GM23338 (cell line): Measurements from ENCODE around the gene CNN2. TPM values are rescaled to one million over a fixed set of nuclear protein-coding genes. Genes with fewer than 3 reads are reported as not detected.

Source experiments
- ATAC-seq: fragments of 200-7000 bp; cut with Tn5 transposase; 3 replicates; pipeline ENCODE4 v1.9.1; 2020
- DNase-seq: peaks from one replicate; pipeline ENCODE4 v3.0.0-alpha.2; 2015; ENCODE audit warnings: low spot score
- H2AFZ ChIP-seq: fragments of 200-600 bp; sonication (generic); 2 replicates; pipeline ENCODE4 v1.8.0; 2016; ENCODE audit warnings: antibody characterized with exemption, mild to moderate bottlenecking, moderate library complexity
- H3F3A ChIP-seq: fragments of 200-600 bp; sonication (generic); replicated peaks from 2 replicates; pipeline ENCODE4 v1.8.0; 2017; ENCODE audit warnings: antibody characterized with exemption, mixed run types, low read depth
- H3K27ac ChIP-seq: fragments of 200-600 bp; sonication (generic); 2 replicates; pipeline ENCODE4 v1.6.1; 2016; ENCODE audit warnings: low read depth
- H3K27me3 ChIP-seq: fragments of 200-600 bp; sonication (generic); 2 replicates; pipeline ENCODE4 v1.8.0; 2016; ENCODE audit warnings: mild to moderate bottlenecking, mixed run types, moderate library complexity; ENCODE audit not compliant: insufficient read depth
- H3K36me3 ChIP-seq: fragments of 200-600 bp; sonication (generic); 2 replicates; pipeline ENCODE4 v1.8.0; 2016; ENCODE audit warnings: mild to moderate bottlenecking; ENCODE audit not compliant: insufficient read depth
- H3K4me1 ChIP-seq: fragments of 200-600 bp; sonication (generic); 2 replicates; pipeline ENCODE4 v1.8.0; 2016; ENCODE audit warnings: mild to moderate bottlenecking, moderate library complexity; ENCODE audit not compliant: insufficient read depth
- H3K4me2 ChIP-seq: fragments of 200-600 bp; sonication (generic); 2 replicates; pipeline ENCODE4 v1.7.1; 2017; ENCODE audit warnings: mixed run types
- H3K4me3 ChIP-seq: fragments of 200-600 bp; sonication (generic); 2 replicates; pipeline ENCODE4 v1.6.1; 2016; ENCODE audit warnings: mixed run types
- H3K79me2 ChIP-seq: fragments of 200-600 bp; sonication (generic); replicated peaks from 2 replicates; pipeline ENCODE4 v1.8.0; 2017; ENCODE audit warnings: mild to moderate bottlenecking; ENCODE audit not compliant: insufficient read depth
- H3K9me2 ChIP-seq: fragments of 200-600 bp; sonication (generic); 2 replicates; pipeline ENCODE4 v1.8.0; 2017; ENCODE audit not compliant: insufficient read depth
- H4K20me1 ChIP-seq: fragments of 200-600 bp; sonication (generic); replicated peaks from 2 replicates; pipeline ENCODE4 v1.8.0; 2017; ENCODE audit warnings: mild to moderate bottlenecking; ENCODE audit not compliant: insufficient read depth
- H3K27ac Mint-ChIP-seq: 2 replicates; pipeline ENCODE4 v1.8.0; 2020; ENCODE audit warnings: inconsistent platforms, mild to moderate bottlenecking, moderate library complexity, mixed read lengths
- H3K27me3 Mint-ChIP-seq: 3 replicates; pipeline ENCODE4 v1.8.0; 2022; ENCODE audit warnings: low read depth, mild to moderate bottlenecking, moderate library complexity, mixed read lengths, inconsistent platforms; ENCODE audit not compliant: insufficient read depth, poor library complexity
- H3K36me3 Mint-ChIP-seq: 3 replicates; pipeline ENCODE4 v1.8.0; 2021; ENCODE audit warnings: low read depth, mild to moderate bottlenecking, inconsistent platforms, moderate library complexity, mixed read lengths
- H3K4me1 Mint-ChIP-seq: 3 replicates; pipeline ENCODE4 v1.8.0; 2020; ENCODE audit warnings: mild to moderate bottlenecking, inconsistent platforms, mixed read lengths
- H3K4me3 Mint-ChIP-seq: 3 replicates; pipeline ENCODE4 v1.8.0; 2021; ENCODE audit warnings: moderate library complexity, mild to moderate bottlenecking, inconsistent platforms, mixed read lengths
- H3K9me3 Mint-ChIP-seq: 3 replicates; pipeline ENCODE4 v1.8.0; 2020; ENCODE audit warnings: moderate library complexity, mild to moderate bottlenecking, inconsistent platforms, mixed read lengths
- CTCF ChIP-seq, 2 experiments: fragments of 200-600 bp in 1 of 2; sonication (generic) in 1 of 2; conservative IDR thresholded peaks; 2 replicates each; pipeline versions ENCODE4 v1.5.1 to v1.6.1; 2016 to 2017; ENCODE audit warnings: antibody characterized with exemption in 2 of 2, low read depth in 2 of 2, mild to moderate bottlenecking in 2 of 2, moderate library complexity in 1 of 2
- EZH2 ChIP-seq: fragments of 200-600 bp; sonication (generic); IDR thresholded peaks from one replicate; pipeline ENCODE4 v1.8.0; 2017; ENCODE audit warnings: antibody characterized with exemption, mild to moderate bottlenecking, low read depth; ENCODE audit not compliant: unreplicated experiment
- EZH2phosphoT487 ChIP-seq: fragments of 200-600 bp; sonication (generic); IDR thresholded peaks from one replicate; pipeline ENCODE4 v1.8.1; 2018; ENCODE audit warnings: antibody characterized with exemption; ENCODE audit not compliant: unreplicated experiment
- STAT1 ChIP-seq: IDR thresholded peaks from one replicate; pipeline ENCODE4 v1.6.1; 2016; ENCODE audit warnings: antibody characterized with exemption; ENCODE audit not compliant: unreplicated experiment
- ZNF462 ChIP-seq: fragments of 250-450 bp; sonication (Bioruptor Pico); IDR thresholded peaks from 2 replicates; pipeline ENCODE4 v1.5.0; 2020; ENCODE audit warnings: mild to moderate bottlenecking, moderate library complexity
- polyA plus RNA-seq: library from polyadenylated mRNA; unstranded; fragments of >200 nt; fragmentation: Nextera tagmentation; extraction: Ambion mirVana; gene quantifications from 2 replicates; pipeline ENCODE4 v1.2.1, GENCODE V29; 2016
- total RNA-seq: library from RNA; depleted of rRNA; stranded (reverse); fragments of >200 nt; shearing (Covaris generic); gene quantifications from 2 replicates; pipeline ENCODE4 v1.2.3, GENCODE V29; 2014

The CNN2 gene
- total and polyA plus RNA-seq, 2 experiments from 2014 or later: 330 to 392 TPM

GRCh38 chr19:1045247-1045603 lies 18.8 kb downstream of the CNN2 start:
- Histone ChIP-seq H3K9me2 (no peaks in the 10 kb centered on the region), H3K36me3 (no peaks in the 10 kb centered on the region), H3K79me2 (no peaks in the 10 kb centered on the region), H3K27me3 (no peaks in the 10 kb centered on the region), H2AFZ (no peak overlapping the region), H3F3A (0 out of 2 replicates have a peak, but pooled peaks cover 6% of the 10 kb centered on the region), H3K4me2 (no peak overlapping the region), H3K27ac (no peak overlapping the region), H3K4me1 (peaks cover 6% of the 10 kb centered on the region), H3K4me3 (no peak overlapping the region), H4K20me1 (no peaks in the 10 kb centered on the region)
- DNase-seq: peak; percentile 98
- Mint-ChIP-seq H3K27me3 (peaks cover 23% of the 10 kb centered on the region), H3K36me3 (peaks cover 9% of the 10 kb centered on the region; the same call in 2 of the 3 replicates), H3K4me1 (peaks cover 3% of the 10 kb centered on the region; the same call in 1 of the 3 replicates), H3K4me3 (no peak overlapping the region; the same call in 2 of the 3 replicates), H3K9me3 (peaks cover 8% of the 10 kb centered on the region; the same call in 2 of the 3 replicates), H3K27ac (no peak overlapping the region)
- peak; percentile 55 for ATAC-seq
- TF ChIP-seq STAT1 (no peak), EZH2phosphoT487 (no peak)

GRCh38 chr19:1046117-1046626 lies 19.8 kb downstream of the CNN2 start:
- Histone ChIP-seq H3K4me1 (no peaks in the 10 kb centered on the region), H3F3A (0 out of 2 replicates have a peak, but pooled peaks cover 3% of the 10 kb centered on the region), H3K9me2 (no peaks in the 10 kb centered on the region), H3K79me2 (no peaks in the 10 kb centered on the region), H3K4me3 (no peak overlapping the region), H3K4me2 (no peak overlapping the region), H3K27ac (no peak overlapping the region), H4K20me1 (no peaks in the 10 kb centered on the region), H3K36me3 (no peaks in the 10 kb centered on the region), H3K27me3 (no peaks in the 10 kb centered on the region), H2AFZ (no peak overlapping the region)
- Mint-ChIP-seq H3K4me3 (no peak overlapping the region), H3K27ac (no peak overlapping the region), H3K36me3 (peaks cover 11% of the 10 kb centered on the region; the same call in 2 of the 3 replicates), H3K9me3 (peaks cover 8% of the 10 kb centered on the region; the same call in 2 of the 3 replicates), H3K27me3 (peaks cover 14% of the 10 kb centered on the region), H3K4me1 (no peaks in the 10 kb centered on the region)
- TF ChIP-seq STAT1 (no peak), CTCF (conservative IDR thresholded peaks at IDR 0.05; ENCODE audit: low read depth in 2 of 2) (peak in 1 of 2 experiments; percentile 26; a peak in 2 of 4 replicates)
- DNase-seq: peak; percentile 28
- no peak for ATAC-seq

GRCh38 chr19:1046836-1047695 lies 20.7 kb downstream of the CNN2 start:
- Mint-ChIP-seq H3K27me3 (peaks cover 18% of the 10 kb centered on the region), H3K4me1 (no peaks in the 10 kb centered on the region), H3K9me3 (peaks cover 8% of the 10 kb centered on the region; the same call in 2 of the 3 replicates), H3K27ac (no peak overlapping the region), H3K36me3 (peaks cover 16% of the 10 kb centered on the region), H3K4me3 (no peak overlapping the region)
- Histone ChIP-seq H3K36me3 (no peaks in the 10 kb centered on the region), H3F3A (no peaks in the 10 kb centered on the region), H3K4me3 (no peak overlapping the region), H3K79me2 (no peaks in the 10 kb centered on the region), H4K20me1 (no peaks in the 10 kb centered on the region), H3K27ac (no peak overlapping the region), H3K9me2 (no peaks in the 10 kb centered on the region), H3K4me1 (no peaks in the 10 kb centered on the region), H3K4me2 (no peak overlapping the region), H2AFZ (no peak overlapping the region), H3K27me3 (no peaks in the 10 kb centered on the region)
- no peak for ATAC-seq
- no peak for DNase-seq
- no peak for TF ChIP-seq ZNF462
- TF ChIP-seq EZH2phosphoT487: no peak
- TF ChIP-seq EZH2: no peak
